HepG2 (cell line): ENCODE measurements around the gene RAB3IP. TPM values are rescaled to one million over a fixed set of nuclear protein-coding genes. Genes with fewer than 3 reads are reported as not detected.

Experiments used
- ATAC-seq: fragments of 200-7000 bp; cut with Tn5 transposase; 3 replicates; pipeline ENCODE4 v1.9.1; 2020; ENCODE audit warnings: mild to moderate bottlenecking, moderate library complexity
- BruUV-seq: library from RNA; stranded (reverse); fragments of 400-500 nt; replicated peaks from 2 replicates; lab custom pipeline; 2021; lab: Mats Ljungman, UMichigan
- CTCF ChIA-PET: fragments of 300-600 bp; formaldehyde crosslinking; extraction: SDS; loops from one replicate; lab custom pipeline; 2021; ENCODE audit warnings: low total read pairs, inconsistent platforms, low intra/inter-chr PET ratio; lab: Yijun Ruan, JAX
- POLR2A ChIA-PET: fragments of 350-600 bp; sonication (Branson Sonifier 250); formaldehyde crosslinking; loops from one replicate; lab custom pipeline; 2020; ENCODE audit warnings: antibody characterized with exemption, inconsistent platforms; lab: Yijun Ruan, JAX
- DNase-seq: peaks from one replicate; pipeline ENCODE4 v3.0.0-alpha.2; 2015; ENCODE audit warnings: low spot score
- FAIRE-seq: peaks from 3 replicates; lab custom pipeline; 2011; peaks lifted over from hg19 to GRCh38; lab: Jason Lieb, UNC
- H2AFZ ChIP-seq: one replicate; pipeline ENCODE4 v1.6.1; 2011; ENCODE audit warnings: low read length, inconsistent platforms
- H3K27ac ChIP-seq: fragments of 300-600 bp; 3 replicates; pipeline ENCODE4 v1.8.0; 2011; ENCODE audit warnings: mixed run types, mild to moderate bottlenecking, mixed read lengths, low read length, inconsistent platforms; ENCODE audit not compliant: insufficient read depth; ENCODE audit errors: extremely low read length
- H3K27me3 ChIP-seq, 2 experiments: fragments of 200-600 bp in 1 of 2; 2 replicates in 1 of 2; 3 replicates in 1 of 2; pipeline versions ENCODE4 v1.6.0 to v1.8.0; 2011; ENCODE audit warnings: low read length in 2 of 2, mild to moderate bottlenecking in 2 of 2, moderate library complexity in 2 of 2, inconsistent platforms in 1 of 2; ENCODE audit not compliant: insufficient read depth in 2 of 2, control insufficient read depth in 1 of 2
- H3K36me3 ChIP-seq, 2 experiments: fragments of 200-600 bp in 1 of 2; replicated peaks in 1 of 2; 2 replicates in 1 of 2; 3 replicates in 1 of 2; pipeline versions ENCODE4 v1.5.1 to v1.8.0; 2011; ENCODE audit warnings: low read length in 2 of 2, inconsistent platforms in 1 of 2; ENCODE audit not compliant: insufficient read depth in 2 of 2, control insufficient read depth in 1 of 2
- H3K4me1 ChIP-seq: 2 replicates; pipeline ENCODE4 v1.5.1; 2012; ENCODE audit warnings: low read length, inconsistent platforms; ENCODE audit not compliant: insufficient read depth
- H3K4me2 ChIP-seq: 2 replicates; pipeline ENCODE4 v1.6.0; 2011; ENCODE audit warnings: low read depth, low read length, inconsistent platforms
- H3K4me3 ChIP-seq, 3 experiments: fragments of 200-600 bp in 1 of 3; sonication (generic), shearing (Covaris generic) in 1 of 3; replicated peaks in 1 of 3; 2 replicates each; pipeline ENCODE4 v1.5.1; 2011 to 2016; ENCODE audit warnings: low read length in 3 of 3, inconsistent platforms in 2 of 3, low read depth in 2 of 3, mild to moderate bottlenecking in 2 of 3, control low read depth in 1 of 3, mixed read lengths in 1 of 3; ENCODE audit not compliant: insufficient read depth in 1 of 3
- H3K79me2 ChIP-seq: one replicate; pipeline ENCODE4 v1.6.1; 2011; ENCODE audit warnings: low read length, inconsistent platforms; ENCODE audit not compliant: insufficient read depth
- H3K9ac ChIP-seq: 2 replicates; pipeline ENCODE4 v1.6.0; 2011; ENCODE audit warnings: mild to moderate bottlenecking, low read depth, low read length, inconsistent platforms; ENCODE audit not compliant: insufficient read depth
- H3K9me3 ChIP-seq: 2 replicates; pipeline ENCODE4 v1.5.1; 2012; ENCODE audit warnings: mild to moderate bottlenecking, low read length
- H4K20me1 ChIP-seq: 2 replicates; pipeline ENCODE4 v1.6.0; 2011; ENCODE audit warnings: inconsistent platforms, mild to moderate bottlenecking, low read length, moderate library complexity; ENCODE audit not compliant: insufficient read depth
- ASH2L ChIP-seq: fragments of 300-600, 200-600 bp; sonication (generic); IDR thresholded peaks from 2 replicates; pipeline ENCODE4 v1.7.0; 2017; ENCODE audit warnings: low read depth, mild to moderate bottlenecking, moderate library complexity, mixed read lengths, low read length; ENCODE audit not compliant: insufficient read length
- BRCA1 ChIP-seq: sonication (generic); formaldehyde crosslinking; IDR thresholded peaks from 2 replicates; pipeline ENCODE4 v1.4.0; 2020; ENCODE audit warnings: missing genetic modification reagents
- BRF2 ChIP-seq: sonication (generic); formaldehyde crosslinking; IDR thresholded peaks from 2 replicates; pipeline ENCODE4 v1.8.1; 2022; ENCODE audit warnings: mild to moderate bottlenecking, missing genetic modification reagents
- CREB3 ChIP-seq: sonication (generic); formaldehyde crosslinking; IDR thresholded peaks from 2 replicates; pipeline ENCODE4 v1.5.0; 2020; ENCODE audit warnings: missing genetic modification reagents
- HMG20A ChIP-seq: IDR thresholded peaks from 2 replicates; pipeline ENCODE4 v1.6.1; 2016; ENCODE audit warnings: borderline replicate concordance
- HOXA9 ChIP-seq: sonication (generic); formaldehyde crosslinking; IDR thresholded peaks from 2 replicates; pipeline ENCODE4 v1.8.1; 2022; ENCODE audit warnings: missing genetic modification reagents, mild to moderate bottlenecking, moderate library complexity, borderline replicate concordance
- IRF2 ChIP-seq: IDR thresholded peaks from 2 replicates; pipeline ENCODE4 v1.6.1; 2018; ENCODE audit warnings: missing genetic modification reagents, missing compliant biosample characterization
- JUN ChIP-seq: sonication (generic); formaldehyde crosslinking; IDR thresholded peaks from 2 replicates; pipeline ENCODE4 v1.4.0; 2020; ENCODE audit warnings: mild to moderate bottlenecking, missing genetic modification reagents
- JUND ChIP-seq: sonication (generic); formaldehyde crosslinking; IDR thresholded peaks from 2 replicates; pipeline ENCODE4 v1.8.0; 2022; ENCODE audit warnings: mild to moderate bottlenecking, missing genetic modification reagents
- KAT7 ChIP-seq: IDR thresholded peaks from 2 replicates; pipeline ENCODE4 v1.6.1; 2018; ENCODE audit warnings: borderline replicate concordance, missing compliant biosample characterization
- KMT2A ChIP-seq: sonication (generic); formaldehyde crosslinking; IDR thresholded peaks from 2 replicates; pipeline ENCODE4 v1.4.0; 2020; ENCODE audit warnings: missing genetic modification reagents
- NFATC3 ChIP-seq: sonication (generic); formaldehyde crosslinking; IDR thresholded peaks from 2 replicates; pipeline ENCODE4 v1.5.1; 2020; ENCODE audit warnings: mild to moderate bottlenecking, missing genetic modification reagents
- NFE2 ChIP-seq: sonication (generic); formaldehyde crosslinking; IDR thresholded peaks from 2 replicates; pipeline ENCODE4 v1.4.0; 2020; ENCODE audit warnings: missing genetic modification reagents
- NR2F2 ChIP-seq: IDR thresholded peaks from 2 replicates; pipeline ENCODE4 v1.6.1; 2012; ENCODE audit warnings: low read depth, inconsistent platforms, borderline replicate concordance
- RFX5 ChIP-seq: IDR thresholded peaks from 2 replicates; pipeline ENCODE4 v1.6.1; 2011; ENCODE audit warnings: low read depth, low read length, improper control_type of control experiment
- RXRB ChIP-seq: IDR thresholded peaks from 2 replicates; pipeline ENCODE4 v1.6.1; 2016; ENCODE audit warnings: borderline replicate concordance, missing genetic modification reagents, missing compliant biosample characterization
- SRSF1 ChIP-seq: fragments of 200-400 bp; formaldehyde crosslinking; optimal IDR thresholded peaks from 2 replicates; pipeline ENCODE3; 2017; ENCODE audit warnings: mild to moderate bottlenecking, low read depth, low read length, moderate library complexity
- ZBTB20 ChIP-seq: sonication (generic); formaldehyde crosslinking; IDR thresholded peaks from 2 replicates; pipeline ENCODE4 v1.8.1; 2023; ENCODE audit warnings: missing genetic modification reagents, low read depth, mild to moderate bottlenecking, borderline replicate concordance
- ZBTB21 ChIP-seq: sonication (generic); formaldehyde crosslinking; IDR thresholded peaks from 2 replicates; pipeline ENCODE4 v1.4.0; 2020; ENCODE audit warnings: missing genetic modification reagents
- ZKSCAN5 ChIP-seq: sonication (generic); formaldehyde crosslinking; IDR thresholded peaks from 2 replicates; pipeline ENCODE4 v1.5.1; 2020; ENCODE audit warnings: mild to moderate bottlenecking, missing genetic modification reagents
- ZNF639 ChIP-seq: conservative IDR thresholded peaks from 2 replicates; pipeline ENCODE4 v1.6.1; 2018; ENCODE audit warnings: missing genetic modification reagents
- ZNF660 ChIP-seq: sonication (generic); formaldehyde crosslinking; IDR thresholded peaks from 2 replicates; pipeline ENCODE4 v1.5.1; 2020; ENCODE audit warnings: mild to moderate bottlenecking, low read depth, missing genetic modification reagents, borderline replicate concordance
- WGBS: methylation state at CpG from one replicate; pipeline ENCODE4 v1.1.6; 2017; ENCODE audit warnings: low lambda C conversion rate; 5-methylcytosine and 5-hydroxymethylcytosine counted together
- in situ Hi-C: cut with HindIII; loops from 2 replicates; pipeline ENCODE4 v1.10.0; 2017; ENCODE audit warnings: low pct_unique_long_range_greater_than_20kb; ENCODE audit not compliant: extremely low pct_ligation_motif_present
- intact Hi-C: fragments of 100-400 bp; cut with micrococcal nuclease; formaldehyde crosslinking; loops from one replicate; pipeline ENCODE4 v1.10.0; 2022; ENCODE audit not compliant: unreplicated experiment
- polyA plus RNA-seq, 8 experiments: library from polyadenylated mRNA; depleted of rRNA in 3 of 8; stranded (reverse) in 7 of 8; unstranded in 1 of 8; fragments of >200 nt; fragmentation: Illumina TruSeq in 4 of 8; extraction: Trizol in 4 of 8; gene quantifications; 2 replicates each; pipeline versions ENCODE4 v1.2.1 to v1.2.3, GENCODE V29; 2011 to 2016; ENCODE audit warnings: low read depth in 4 of 8, missing spikeins in 1 of 8, mixed read lengths in 1 of 8; ENCODE audit not compliant: insufficient read depth in 1 of 8
- total RNA-seq, 5 experiments: library from RNA; depleted of rRNA; stranded (reverse); fragments of >200 nt; fragmentation: Illumina TruSeq; extraction: Trizol; gene quantifications; 2 replicates each; pipeline ENCODE4 v1.2.3, GENCODE V29; 2016; ENCODE audit warnings: low read depth in 1 of 5

The RAB3IP gene
- total and polyA plus RNA-seq, 2 of the 13 experiments (the other 11 are each of a cell fraction or from before 2014, with no cell fraction given), result 33.6 to 41.1 TPM

- TF ChIP-seq BRF2 (CRISPR knock-in tag), result no peak
- TF ChIP-seq JUND (CRISPR knock-in tag), result no peak
- TF ChIP-seq KMT2A, result no peak
- no peak for TF ChIP-seq ZNF660 (CRISPR knock-in tag)
- TF ChIP-seq RXRB (CRISPR knock-in tag), result no peak
- TF ChIP-seq CREB3 (CRISPR knock-in tag), result no peak
Measured at GRCh38 chr12:69751476-69751875, 12.8 kb downstream of the RAB3IP start (continued).

- no peak for ATAC-seq
- Histone ChIP-seq H3K9me3 (no peaks in the 10 kb centered on the region), H3K79me2 (peaks cover 2% of the 10 kb centered on the region), H3K4me2 (no peak overlapping the region), H3K27ac (no peak overlapping the region), H3K27me3 (no peaks in the 10 kb centered on the region), H4K20me1 (no peaks in the 10 kb centered on the region; the same call in 1 of the 2 replicates), H3K4me3 (no peak overlapping the region), H3K36me3 (peaks cover 1 to 5% of the 10 kb centered on the region in 2 experiments; a peak in 2 of 5 replicates), H2AFZ (no peak overlapping the region), H3K9ac (no peak overlapping the region), H3K4me1 (no peaks in the 10 kb centered on the region)
- POLR2A ChIA-PET, result no interaction called here
- no peak for DNase-seq
- in situ Hi-C loops, result no loop called here
- intact Hi-C loops, result no loop called here
- CTCF ChIA-PET, result no interaction called here
- 95% methylated on average over 5 of the region's 5 CpGs for WGBS
- no TSS peak for BruUV-seq
- no peak for FAIRE-seq
- TF ChIP-seq ZBTB20 (CRISPR knock-in tag) (no peak), JUN (CRISPR knock-in tag) (no peak), NFATC3 (CRISPR knock-in tag) (no peak), ASH2L (no peak), HOXA9 (no peak), RFX5 (no peak), IRF2 (CRISPR knock-in tag) (no peak), KAT7 (CRISPR knock-in tag) (no peak), BRCA1 (CRISPR knock-in tag) (no peak), ZNF639 (CRISPR knock-in tag) (no peak), SRSF1 (no peak), NFE2 (CRISPR knock-in tag) (no peak), HMG20A (CRISPR knock-in tag) (no peak), ZBTB21 (CRISPR knock-in tag) (no peak), NR2F2 (no peak), ZKSCAN5 (CRISPR knock-in tag) (no peak)
Measured at GRCh38 chr12:69755302-69755701, 16.6 kb downstream of the RAB3IP start.
